GM12878 (cell line): ENCODE data around the gene MAMDC2.

ENCODE experiments used
- BHLHE40 ChIP-seq, 2 experiments: fragments of 450-650 bp in 1 of 2; IDR thresholded peaks; 2 replicates each; pipeline ENCODE4 v1.6.1; 2011 to 2017; ENCODE audit warnings: low read depth in 2 of 2, borderline replicate concordance in 1 of 2, improper control_type of control experiment in 1 of 2, low read length in 1 of 2, mild to moderate bottlenecking in 1 of 2
- CBX3 ChIP-seq: fragments of 200-600 bp; sonication (generic); IDR thresholded peaks from 2 replicates; pipeline ENCODE4 v1.6.1; 2016; ENCODE audit warnings: low read depth, borderline replicate concordance
- EZH2 ChIP-seq: IDR thresholded peaks from 2 replicates; pipeline ENCODE4 v1.6.1; 2012; ENCODE audit warnings: low read depth, mild to moderate bottlenecking, control low read depth, inconsistent platforms, low read length, borderline replicate concordance; ENCODE audit not compliant: control insufficient read depth
- SIN3A ChIP-seq: IDR thresholded peaks from 2 replicates; pipeline ENCODE4 v1.6.1; 2012; ENCODE audit warnings: low read depth, low read length, improper control_type of control experiment
- TF ChIP-seq, protein P1 (sequence below), 3 experiments: IDR thresholded peaks in 2 of 3; conservative IDR thresholded peaks in 1 of 3; 2 replicates each; pipeline ENCODE4 v1.5.1; 2011; ENCODE audit warnings: low read depth in 3 of 3, low read length in 3 of 3, mild to moderate bottlenecking in 3 of 3, control low read depth in 2 of 3, moderate library complexity in 2 of 3, inconsistent platforms in 1 of 3, mixed read lengths in 1 of 3; ENCODE audit not compliant: control insufficient read depth in 2 of 3, insufficient read depth in 1 of 3; ENCODE audit errors: extremely low read depth in 1 of 3
- TF ChIP-seq, protein P2 (sequence below): IDR thresholded peaks from 2 replicates; pipeline ENCODE4 v1.6.1; 2012; ENCODE audit warnings: mild to moderate bottlenecking, low read depth, low read length

DNA sequence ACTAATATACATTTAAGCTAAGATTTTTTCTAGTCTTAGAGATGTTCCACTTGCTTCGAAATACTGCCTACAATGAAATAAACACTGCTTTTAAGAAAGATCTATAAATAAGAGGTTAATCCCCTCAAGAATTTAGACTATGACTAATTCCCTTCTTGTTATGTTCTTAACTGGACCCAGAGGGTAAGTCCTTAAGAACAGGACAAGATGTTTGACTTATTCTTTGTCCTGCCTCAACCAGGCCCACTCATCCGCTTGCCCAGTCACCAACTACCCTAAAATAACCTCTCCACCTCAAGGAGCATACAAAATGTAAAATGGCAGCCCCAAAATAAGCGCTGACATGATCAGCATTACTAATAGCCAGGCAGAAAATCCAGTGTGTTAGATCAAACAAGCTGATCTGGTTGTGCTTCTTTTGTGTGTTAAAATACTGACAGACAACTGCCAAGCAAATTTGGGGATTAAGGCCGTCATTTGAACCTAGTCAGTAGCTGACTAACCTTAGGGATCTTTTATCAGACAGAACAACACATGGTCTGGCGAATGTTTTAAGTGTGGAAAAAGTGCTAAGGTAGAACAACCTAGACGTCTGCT, 121.5 kb downstream of the MAMDC2 start:
- TF ChIP-seq CBX3 (no peak), EZH2 (no peak), BHLHE40 (IDR thresholded peaks at IDR 0.05; ENCODE audit: borderline replicate concordance in 1 of 2, low read depth in 2 of 2, low read length in 1 of 2) (no peak), SIN3A (no peak)
- TF ChIP-seq, protein P1, sequence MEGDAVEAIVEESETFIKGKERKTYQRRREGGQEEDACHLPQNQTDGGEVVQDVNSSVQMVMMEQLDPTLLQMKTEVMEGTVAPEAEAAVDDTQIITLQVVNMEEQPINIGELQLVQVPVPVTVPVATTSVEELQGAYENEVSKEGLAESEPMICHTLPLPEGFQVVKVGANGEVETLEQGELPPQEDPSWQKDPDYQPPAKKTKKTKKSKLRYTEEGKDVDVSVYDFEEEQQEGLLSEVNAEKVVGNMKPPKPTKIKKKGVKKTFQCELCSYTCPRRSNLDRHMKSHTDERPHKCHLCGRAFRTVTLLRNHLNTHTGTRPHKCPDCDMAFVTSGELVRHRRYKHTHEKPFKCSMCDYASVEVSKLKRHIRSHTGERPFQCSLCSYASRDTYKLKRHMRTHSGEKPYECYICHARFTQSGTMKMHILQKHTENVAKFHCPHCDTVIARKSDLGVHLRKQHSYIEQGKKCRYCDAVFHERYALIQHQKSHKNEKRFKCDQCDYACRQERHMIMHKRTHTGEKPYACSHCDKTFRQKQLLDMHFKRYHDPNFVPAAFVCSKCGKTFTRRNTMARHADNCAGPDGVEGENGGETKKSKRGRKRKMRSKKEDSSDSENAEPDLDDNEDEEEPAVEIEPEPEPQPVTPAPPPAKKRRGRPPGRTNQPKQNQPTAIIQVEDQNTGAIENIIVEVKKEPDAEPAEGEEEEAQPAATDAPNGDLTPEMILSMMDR (IDR thresholded peaks at IDR 0.05 in 2 of 3, conservative IDR thresholded peaks at IDR 0.05 in 1 of 3; ENCODE audit: control insufficient read depth in 2 of 3, extremely low read depth in 1 of 3, insufficient read depth in 1 of 3, low read depth in 3 of 3, low read length in 3 of 3), result no peak
- TF ChIP-seq, protein P2, sequence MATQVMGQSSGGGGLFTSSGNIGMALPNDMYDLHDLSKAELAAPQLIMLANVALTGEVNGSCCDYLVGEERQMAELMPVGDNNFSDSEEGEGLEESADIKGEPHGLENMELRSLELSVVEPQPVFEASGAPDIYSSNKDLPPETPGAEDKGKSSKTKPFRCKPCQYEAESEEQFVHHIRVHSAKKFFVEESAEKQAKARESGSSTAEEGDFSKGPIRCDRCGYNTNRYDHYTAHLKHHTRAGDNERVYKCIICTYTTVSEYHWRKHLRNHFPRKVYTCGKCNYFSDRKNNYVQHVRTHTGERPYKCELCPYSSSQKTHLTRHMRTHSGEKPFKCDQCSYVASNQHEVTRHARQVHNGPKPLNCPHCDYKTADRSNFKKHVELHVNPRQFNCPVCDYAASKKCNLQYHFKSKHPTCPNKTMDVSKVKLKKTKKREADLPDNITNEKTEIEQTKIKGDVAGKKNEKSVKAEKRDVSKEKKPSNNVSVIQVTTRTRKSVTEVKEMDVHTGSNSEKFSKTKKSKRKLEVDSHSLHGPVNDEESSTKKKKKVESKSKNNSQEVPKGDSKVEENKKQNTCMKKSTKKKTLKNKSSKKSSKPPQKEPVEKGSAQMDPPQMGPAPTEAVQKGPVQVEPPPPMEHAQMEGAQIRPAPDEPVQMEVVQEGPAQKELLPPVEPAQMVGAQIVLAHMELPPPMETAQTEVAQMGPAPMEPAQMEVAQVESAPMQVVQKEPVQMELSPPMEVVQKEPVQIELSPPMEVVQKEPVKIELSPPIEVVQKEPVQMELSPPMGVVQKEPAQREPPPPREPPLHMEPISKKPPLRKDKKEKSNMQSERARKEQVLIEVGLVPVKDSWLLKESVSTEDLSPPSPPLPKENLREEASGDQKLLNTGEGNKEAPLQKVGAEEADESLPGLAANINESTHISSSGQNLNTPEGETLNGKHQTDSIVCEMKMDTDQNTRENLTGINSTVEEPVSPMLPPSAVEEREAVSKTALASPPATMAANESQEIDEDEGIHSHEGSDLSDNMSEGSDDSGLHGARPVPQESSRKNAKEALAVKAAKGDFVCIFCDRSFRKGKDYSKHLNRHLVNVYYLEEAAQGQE, result no peak
